Right lobe of liver (tissue), 6 donors: ENCODE measurements around the gene CLDN7. TPM values are rescaled to one million over a fixed set of nuclear protein-coding genes. Genes with fewer than 3 reads are reported as not detected.

ENCODE experiments used
- ATAC-seq, 4 donors: fragments of 200-7000 bp; cut with Tn5 transposase; one replicate each; pipeline ENCODE4 v1.9.1; 2020; ENCODE audit warnings: mild to moderate bottlenecking in 4 of 4, moderate library complexity in 4 of 4
- DNase-seq, 3 donors: peaks; one replicate each; pipeline ENCODE4 v3.0.0-alpha.2; 2020
- H3K27ac ChIP-seq, 3 donors: fragments of 200-600 bp; one replicate each; pipeline ENCODE4 v1.8.0; 2022
- H3K27me3 ChIP-seq, 2 donors: fragments of 200-600 bp; one replicate each; pipeline ENCODE4 v1.8.0; 2022
- H3K36me3 ChIP-seq, 4 donors: fragments of 200-600 bp; sonication (generic) in 1 of 4; one replicate each; pipeline versions ENCODE4 v1.5.1 to v1.8.0; 2017 to 2022; ENCODE audit warnings: control low read depth in 1 of 4
- H3K4me1 ChIP-seq, 4 donors: fragments of 200-600 bp; sonication (generic) in 1 of 4; one replicate each; pipeline versions ENCODE4 v1.5.1 to v1.8.0; 2017 to 2022; ENCODE audit warnings: control low read depth in 1 of 4
- H3K4me3 ChIP-seq, 3 donors: fragments of 200-600 bp; one replicate each; pipeline ENCODE4 v1.8.0; 2022
- H3K9me3 ChIP-seq, 4 donors: fragments of 200-600 bp; sonication (generic) in 1 of 4; one replicate each; pipeline versions ENCODE4 v1.5.1 to v1.8.0; 2017 to 2022; ENCODE audit warnings: control low read depth in 1 of 4
- POLR2A ChIP-seq: fragments of 450-650 bp; IDR thresholded peaks from one replicate; pipeline ENCODE4 v1.6.1; 2017; ENCODE audit warnings: antibody characterized with exemption, mild to moderate bottlenecking
- WGBS: methylation state at CpG from one replicate; pipeline ENCODE4 v1.1.6; 2018; ENCODE audit warnings: low coverage, low lambda C conversion rate; ENCODE audit not compliant: insufficient coverage; ENCODE audit errors: missing lambda C conversion rate; 5-methylcytosine and 5-hydroxymethylcytosine counted together
- intact Hi-C, 2 donors: fragments of 100-400 bp; cut with DNase I; formaldehyde crosslinking; loops; one replicate each; pipeline versions ENCODE4 v1.11.2 to v1.14.1; 2022
- total RNA-seq, 6 experiments: library from RNA; depleted of rRNA in 2 of 6; stranded (reverse); fragments of >200 nt in 2 of 6; fragmentation: NEBNext Ultra II Directional in 3 of 6; extraction: Animal tissue kit (Norgen Biotek cat#: 25700) in 3 of 6; gene quantifications; one replicate each; pipeline versions ENCODE4 v1.1.0 to v1.2.4, GENCODE V29; 2016 to 2023
- TF ChIP-seq, protein P1 (sequence below), 4 donors: fragments of 200-600 bp in 3 of 4; fragments of 450-650 bp in 1 of 4; IDR thresholded peaks; one replicate each; pipeline versions ENCODE4 v1.5.1 to v1.8.0; 2016 to 2022; ENCODE audit warnings: antibody characterized with exemption in 4 of 4, mild to moderate bottlenecking in 2 of 4
- donor health status: DM: no; HTN: yes; CAD: no.
- donor health status: DM: no; HTN: no; CAD: no.
- donor health status: DM: no; HTN: no; CAD: no.
- donor health status: DM: no; HTN: yes; CAD: no.
- donor health status: DM: no; HTN: yes; CAD: no.

CLDN7 gene
- total RNA-seq, 6 experiments from 2014 or later: 9.6 to 114 (median 23.3) TPM

DNA sequence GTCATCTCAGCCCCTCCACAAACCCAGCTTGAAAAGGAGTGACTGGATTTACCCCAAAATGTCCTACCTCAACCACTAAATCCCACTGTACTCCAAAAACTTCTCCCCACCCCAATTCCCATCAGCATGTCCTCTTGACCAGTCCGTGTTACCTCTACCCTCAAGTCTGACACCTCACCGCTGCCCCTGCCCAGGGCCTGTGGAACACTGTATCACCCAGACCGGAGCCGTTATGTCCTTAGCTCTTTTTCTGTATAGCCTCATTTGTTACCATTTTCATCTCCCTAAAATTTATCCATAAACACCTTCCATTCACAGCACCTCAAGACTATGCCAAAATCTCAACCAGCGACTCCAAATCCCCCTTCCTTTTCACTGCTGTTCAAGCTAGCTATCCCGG is 25.5 kb downstream of the CLDN7 start:
- DNase-seq: peak in 1 of 3 donors; percentile 20
- Histone ChIP-seq H3K27me3 (no peaks in the 10 kb centered on the region), H3K4me3 (peak overlapping the region in 1 of 3 donors; percentile 96), H3K36me3 (peaks cover 3 to 16% (median 8%) of the 10 kb centered on the region in 4 donors), H3K9me3 (no peaks in the 10 kb centered on the region), H3K4me1 (peaks cover 0 to 43% (median 11%) of the 10 kb centered on the region in 4 donors), H3K27ac (no peak overlapping the region)
- no peak for TF ChIP-seq POLR2A
- TF ChIP-seq, protein P1, sequence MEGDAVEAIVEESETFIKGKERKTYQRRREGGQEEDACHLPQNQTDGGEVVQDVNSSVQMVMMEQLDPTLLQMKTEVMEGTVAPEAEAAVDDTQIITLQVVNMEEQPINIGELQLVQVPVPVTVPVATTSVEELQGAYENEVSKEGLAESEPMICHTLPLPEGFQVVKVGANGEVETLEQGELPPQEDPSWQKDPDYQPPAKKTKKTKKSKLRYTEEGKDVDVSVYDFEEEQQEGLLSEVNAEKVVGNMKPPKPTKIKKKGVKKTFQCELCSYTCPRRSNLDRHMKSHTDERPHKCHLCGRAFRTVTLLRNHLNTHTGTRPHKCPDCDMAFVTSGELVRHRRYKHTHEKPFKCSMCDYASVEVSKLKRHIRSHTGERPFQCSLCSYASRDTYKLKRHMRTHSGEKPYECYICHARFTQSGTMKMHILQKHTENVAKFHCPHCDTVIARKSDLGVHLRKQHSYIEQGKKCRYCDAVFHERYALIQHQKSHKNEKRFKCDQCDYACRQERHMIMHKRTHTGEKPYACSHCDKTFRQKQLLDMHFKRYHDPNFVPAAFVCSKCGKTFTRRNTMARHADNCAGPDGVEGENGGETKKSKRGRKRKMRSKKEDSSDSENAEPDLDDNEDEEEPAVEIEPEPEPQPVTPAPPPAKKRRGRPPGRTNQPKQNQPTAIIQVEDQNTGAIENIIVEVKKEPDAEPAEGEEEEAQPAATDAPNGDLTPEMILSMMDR (IDR thresholded peaks at IDR 0.05): no peak
- no peak for ATAC-seq
- 80% methylated on average over 6 of the region's 6 CpGs for WGBS
- intact Hi-C loops: no loop called here

DNA sequence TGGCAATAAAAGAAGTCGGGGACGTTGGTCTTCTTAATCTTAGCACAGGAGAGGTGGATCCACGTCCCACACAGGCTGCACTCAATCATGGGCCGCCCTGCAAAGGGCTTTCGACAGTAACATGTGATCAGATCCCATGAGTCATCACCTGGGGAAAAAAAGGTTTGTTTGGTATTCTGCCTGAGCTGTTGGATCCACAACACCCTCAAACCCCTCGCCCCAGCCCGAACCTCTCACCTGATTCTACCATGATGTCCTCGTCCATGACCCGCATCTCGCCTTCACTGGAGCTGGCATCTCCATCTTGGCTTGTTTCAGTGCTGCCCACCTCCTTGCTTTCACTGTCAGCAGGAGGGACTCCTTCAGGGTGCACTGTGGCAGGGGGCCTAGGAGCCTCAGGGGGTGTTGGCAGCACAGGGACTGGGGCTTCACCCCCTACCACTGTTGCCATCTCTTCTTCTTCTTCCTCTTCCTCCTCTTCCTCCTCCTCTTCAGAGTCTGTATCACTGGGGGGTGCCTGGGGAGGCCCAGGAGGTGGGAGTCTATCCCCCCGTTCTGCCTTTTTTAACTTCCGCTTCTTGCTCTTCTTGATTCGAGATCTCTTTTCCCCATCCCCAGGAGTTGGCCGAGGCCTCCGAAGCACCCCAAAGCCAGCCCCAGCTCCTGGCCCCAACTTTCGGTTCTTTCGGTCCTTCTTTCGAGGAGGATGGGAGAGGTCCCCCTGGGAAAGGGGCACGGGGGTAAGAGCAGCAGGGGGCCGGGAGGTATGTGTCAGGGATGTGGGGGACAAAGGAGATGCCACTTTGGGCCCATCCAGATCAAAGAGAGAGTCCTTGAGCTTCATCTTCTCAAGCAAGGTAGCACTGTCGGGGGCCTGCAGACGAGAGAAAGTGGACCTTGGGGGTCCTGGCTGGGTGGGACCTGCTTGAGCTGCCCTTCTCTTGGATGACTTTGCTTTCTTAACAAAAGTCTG is 26.3 kb downstream of the CLDN7 start:
- Histone ChIP-seq H3K9me3 (no peaks in the 10 kb centered on the region), H3K4me3 (no peak overlapping the region), H3K36me3 (peaks cover 3 to 16% (median 7%) of the 10 kb centered on the region in 4 donors), H3K27ac (peak overlapping the region in 1 of 3 donors; percentile 72), H3K27me3 (no peaks in the 10 kb centered on the region), H3K4me1 (peaks cover 0 to 41% (median 8%) of the 10 kb centered on the region in 4 donors)
- no peak for TF ChIP-seq POLR2A
- TF ChIP-seq, protein P1 (IDR thresholded peaks at IDR 0.05): no peak
- DNase-seq (peak in 1 of 3 donors; percentile 22), ATAC-seq (no peak)
- WGBS: 89% methylated on average over 13 of the region's 22 CpGs
- intact Hi-C loops: no loop called here

DNA sequence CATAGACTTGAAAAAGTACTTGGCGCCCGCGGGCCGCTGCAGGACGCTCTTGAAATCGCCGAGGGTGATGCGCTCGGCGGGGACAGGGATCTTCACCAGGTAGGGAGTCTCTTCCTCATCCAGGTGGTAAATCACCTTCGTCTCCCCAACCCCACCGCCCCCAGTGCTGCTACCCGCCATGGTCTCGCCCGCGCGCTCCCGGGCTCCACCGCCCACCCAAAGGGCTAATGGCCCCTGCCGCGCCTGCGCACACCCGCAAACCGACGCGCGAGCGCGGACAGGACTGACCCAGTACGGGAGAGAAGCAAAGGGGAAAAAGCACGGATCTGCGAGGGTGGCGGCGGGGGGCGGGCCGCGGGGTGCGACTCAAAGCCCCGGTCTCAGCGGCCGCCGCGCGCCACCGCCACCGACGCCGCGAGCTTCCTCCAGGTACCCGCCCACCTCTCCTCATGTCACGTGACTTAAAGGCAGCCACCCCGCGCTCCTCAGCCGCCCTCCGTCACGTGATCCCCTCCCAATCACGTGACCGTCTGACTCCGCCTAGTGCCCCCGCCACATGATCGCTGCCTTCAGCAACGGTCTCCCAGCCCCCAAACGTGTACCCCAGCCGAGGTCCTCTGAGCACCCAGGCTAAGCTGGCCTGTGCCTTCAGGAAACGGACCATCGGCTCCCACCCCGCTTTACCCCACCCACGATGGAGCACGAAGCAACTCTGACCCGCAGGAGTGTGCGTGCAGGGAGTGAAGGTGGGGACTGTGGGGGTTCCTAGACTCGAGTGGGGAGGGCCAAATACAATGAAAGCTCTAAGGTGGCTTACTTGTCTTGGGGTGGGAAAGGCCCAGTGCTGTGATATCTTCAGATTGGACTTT is 28.0 kb downstream of the CLDN7 start, which contains the start of gene DVL2:
TSS of gene DVL2 (minus strand) at position 435 of the 869 bp plus-strand sequence. CDS start at position 180, 255 bp downstream.
- peak; percentile 96 to 98 (median 97) for DNase-seq
- no peaks in the 10 kb centered on the region for H3K27me3 ChIP-seq
- WGBS: 0% methylated on average over 21 of the region's 72 CpGs
- no peaks in the 10 kb centered on the region for H3K9me3 ChIP-seq
- peak within 1 kb of the TSS; percentile 69 to 72 (median 71) for H3K27ac ChIP-seq
- intact Hi-C loops: no loop called here
- peaks cover 0 to 29% (median 3%) of the 10 kb centered on the region in 4 donors for H3K4me1 ChIP-seq
- ATAC-seq: peak; percentile 48 to 61 (median 55)
- peaks cover 0 to 19% (median 3%) of the 10 kb centered on the region in 4 donors for H3K36me3 ChIP-seq
- TF ChIP-seq, protein P1 (IDR thresholded peaks at IDR 0.05): no peak
- TF ChIP-seq POLR2A: peak; percentile 55
- peak within 1 kb of the TSS; percentile 74 to 92 (median 79) for H3K4me3 ChIP-seq

DNA sequence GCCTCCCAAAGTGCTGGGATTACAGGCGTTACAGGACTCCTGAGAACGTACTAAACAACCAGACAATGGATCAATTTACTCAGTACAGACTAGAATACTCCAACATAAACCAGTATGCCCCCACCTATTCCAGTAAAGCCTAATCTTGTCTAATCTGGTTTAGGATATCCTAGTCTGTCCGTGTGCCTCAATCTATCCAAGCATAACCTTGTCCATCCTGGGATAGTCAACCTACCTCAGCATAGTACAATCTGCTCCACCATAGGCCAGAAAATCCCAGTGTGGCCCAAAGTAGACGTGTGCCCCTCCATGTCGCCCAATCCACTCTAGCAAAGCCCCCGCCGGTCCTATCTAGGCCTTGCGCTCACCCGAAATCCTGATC is 28.6 kb downstream of the CLDN7 start:
- ATAC-seq (peak in 3 of 4 donors; percentile 1 to 7 (median 3)), DNase-seq (no peak)
- Histone ChIP-seq H3K9me3 (no peaks in the 10 kb centered on the region), H3K4me1 (peaks cover 0 to 29% (median 3%) of the 10 kb centered on the region in 4 donors), H3K27me3 (no peaks in the 10 kb centered on the region), H3K27ac (peak overlapping the region; percentile 69 to 72 (median 71)), H3K36me3 (peaks cover 0 to 24% (median 5%) of the 10 kb centered on the region in 4 donors), H3K4me3 (peak overlapping the region; percentile 74 to 92 (median 79))
- intact Hi-C loops: no loop called here
- TF ChIP-seq, protein P1 (IDR thresholded peaks at IDR 0.05): no peak
- no peak for TF ChIP-seq POLR2A
- 0% methylated on average over 6 of the region's 9 CpGs for WGBS
